ENCODE measurements around the gene TNK2.
A peak's percentile ranks its signal among the peaks of the same experiment; 100 is the strongest.

TNK2 gene

GRCh38 chr3:195892105-195893043, 16.0 kb downstream of the TNK2 start:
- Histone ChIP-seq H3K27me3 (no peaks in the 10 kb centered on the region), H3K9me3 (no peaks in the 10 kb centered on the region), H3K36me3 (0 out of 2 replicates have a peak, but pooled peaks cover 3% of the 10 kb centered on the region), H3K4me1 (peaks cover 19% of the 10 kb centered on the region), H3K4me3 (ENCODE audit: low read depth, low read length) (peak overlapping the region; percentile 25)
- DNase-seq = peak; percentile 46
- no peak for TF ChIP-seq CTCF (IDR thresholded peaks at IDR 0.05; ENCODE audit: low read depth, low read length)

GRCh38 chr3:195891431-195892104, 16.8 kb downstream of the TNK2 start:
- no peak for TF ChIP-seq CTCF (IDR thresholded peaks at IDR 0.05; ENCODE audit: low read depth, low read length)
- Histone ChIP-seq H3K4me1 (peaks cover 12% of the 10 kb centered on the region), H3K9me3 (no peaks in the 10 kb centered on the region), H3K4me3 (ENCODE audit: low read depth, low read length) (no peak overlapping the region), H3K27me3 (no peaks in the 10 kb centered on the region), H3K36me3 (0 out of 2 replicates have a peak, but pooled peaks cover 3% of the 10 kb centered on the region)
- DNase-seq = no peak

- H3K9me3 ChIP-seq = no peaks in the 10 kb centered on the region
- H3K4me1 ChIP-seq = peaks cover 9% of the 10 kb centered on the region
- H3K36me3 ChIP-seq = 0 out of 2 replicates have a peak, but pooled peaks cover 3% of the 10 kb centered on the region
- no peak overlapping the region for H3K4me3 ChIP-seq (ENCODE audit: low read depth, low read length)
- no peaks in the 10 kb centered on the region for H3K27me3 ChIP-seq
- TF ChIP-seq CTCF (IDR thresholded peaks at IDR 0.05; ENCODE audit: low read depth, low read length) = no peak
- no peak for DNase-seq
Observed at GRCh38 chr3:195889870-195890295, 18.5 kb downstream of the TNK2 start.

GRCh38 chr3:195888981-195889869, 19.1 kb downstream of the TNK2 start:
- H3K9me3 ChIP-seq = no peaks in the 10 kb centered on the region
- DNase-seq = no peak
- TF ChIP-seq CTCF (IDR thresholded peaks at IDR 0.05; ENCODE audit: low read depth, low read length) = no peak
- H3K36me3 ChIP-seq = 0 out of 2 replicates have a peak, but pooled peaks cover 3% of the 10 kb centered on the region
- peaks cover 9% of the 10 kb centered on the region for H3K4me1 ChIP-seq
- no peaks in the 10 kb centered on the region for H3K27me3 ChIP-seq
- H3K4me3 ChIP-seq (ENCODE audit: low read depth, low read length) = no peak overlapping the region

GRCh38 chr3:195888311-195888761, 20.0 kb downstream of the TNK2 start:
- no peaks in the 10 kb centered on the region for H3K9me3 ChIP-seq
- peaks cover 3% of the 10 kb centered on the region; the same call in 1 of the 2 replicates for H3K36me3 ChIP-seq
- no peak overlapping the region for H3K4me3 ChIP-seq (ENCODE audit: low read depth, low read length)
- H3K4me1 ChIP-seq = peaks cover 9% of the 10 kb centered on the region
- no peak for DNase-seq
- no peak for TF ChIP-seq CTCF (IDR thresholded peaks at IDR 0.05; ENCODE audit: low read depth, low read length)
- H3K27me3 ChIP-seq = no peaks in the 10 kb centered on the region
